Adrenal gland (tissue), 12 donors: ENCODE results near the gene GRK1. TPM values are rescaled to one million over a fixed set of nuclear protein-coding genes. Genes with fewer than 3 reads are reported as not detected.

ENCODE experiments used
- DNase-seq, 7 donors: peaks; one replicate each; pipeline ENCODE4 v3.0.0-alpha.2; 2019 to 2020
- H3K27ac ChIP-seq, 5 donors: fragments of 200-600 bp; sonication (generic) in 4 of 5; 1 replicate in 3 of 5; 2 replicates in 2 of 5; pipeline versions ENCODE4 v1.5.1 to v1.8.0; 2016 to 2020; ENCODE audit warnings: mild to moderate bottlenecking in 1 of 5
- H3K27me3 ChIP-seq: fragments of 200-600 bp; 2 replicates; pipeline ENCODE4 v1.8.0; 2021
- H3K36me3 ChIP-seq, 2 donors: fragments of 200-600 bp; replicated peaks in 1 of 2; 1 replicate in 1 of 2; 2 replicates in 1 of 2; pipeline versions ENCODE4 v1.5.1 to v1.8.0; 2018 to 2022
- H3K4me1 ChIP-seq, 2 donors: fragments of 200-600 bp; replicated peaks in 1 of 2; 1 replicate in 1 of 2; 2 replicates in 1 of 2; pipeline versions ENCODE4 v1.5.1 to v1.8.0; 2018 to 2021
- H3K4me3 ChIP-seq, 4 donors: fragments of 200-600 bp; sonication (generic) in 3 of 4; one replicate each; pipeline ENCODE4 v1.5.1; 2016 to 2018
- H3K9me3 ChIP-seq, 3 donors: fragments of 200-600 bp; sonication (generic) in 1 of 3; replicated peaks in 1 of 3; 1 replicate in 2 of 3; 2 replicates in 1 of 3; pipeline versions ENCODE4 v1.5.1 to v1.8.0; 2016 to 2021
- POLR2A ChIP-seq, 2 donors: fragments of 450-650 bp; IDR thresholded peaks; one replicate each; pipeline ENCODE4 v1.6.1; 2017; ENCODE audit warnings: antibody characterized with exemption in 2 of 2, mild to moderate bottlenecking in 2 of 2, moderate library complexity in 1 of 2
- WGBS, 4 donors: extraction: QIAGEN DNeasy Blood & Tissue Kit in 2 of 4; methylation state at CpG; one replicate each; pipeline versions ENCODE4 v1.1.5 to v1.1.7; 2013 to 2017; 5-methylcytosine and 5-hydroxymethylcytosine counted together
- intact Hi-C, 2 donors: fragments of 100-400 bp; cut with DNase I; formaldehyde crosslinking; loops; one replicate each; pipeline versions ENCODE4 v1.14.1 to v1.15.0; 2022 to 2023
- polyA plus RNA-seq, 3 donors: library from polyadenylated mRNA; stranded (reverse); fragments of 200-250 nt in 2 of 3; fragments of 350-450 nt in 1 of 3; fragmentation: Illumina TruSeq in 1 of 3; extraction: RNeasy Lipid Tissue Mini Kit (QIAGEN cat#74804) in 1 of 3; gene quantifications; one replicate each; pipeline ENCODE4 v1.2.3, GENCODE V29; 2013 to 2014
- total RNA-seq, 9 donors: library from RNA; depleted of rRNA in 4 of 9; stranded (reverse); fragments of >200 nt in 4 of 9; fragments of 120-200 nt in 1 of 9; fragmentation: NEBNext Ultra II Directional in 1 of 9; extraction: Animal tissue kit (Norgen Biotek cat#: 25700) in 1 of 9; gene quantifications; one replicate each; pipeline versions ENCODE4 v1.1.0 to v1.2.4, GENCODE V29; 2013 to 2023
- TF ChIP-seq, protein P1 (sequence below), 6 experiments: fragments of 450-650 bp in 4 of 6; fragments of 200-600 bp in 2 of 6; sonication (generic) in 1 of 6; IDR thresholded peaks; 1 replicate in 5 of 6; 2 replicates in 1 of 6; pipeline versions ENCODE4 v1.5.1 to v1.8.0; 2016 to 2021; ENCODE audit warnings: antibody characterized with exemption in 6 of 6, mild to moderate bottlenecking in 2 of 6, moderate library complexity in 1 of 6
- donor health status: healthy with polysubstance abuse.
- donor health status: Bipolar disorder and iron deficiency.
- donor health status: DM: yes; HTN: yes; CAD: no.
- donor health status: DM: no; HTN: no; CAD: no.
- donor health status: DM: no; HTN: no; CAD: no.
- donor health status: DM: yes; HTN: yes; CAD: no.

GRK1 gene
- total and polyA plus RNA-seq, 12 donors: 0.04 to 0.38 (median 0.22) TPM; not detected in 9

DNA sequence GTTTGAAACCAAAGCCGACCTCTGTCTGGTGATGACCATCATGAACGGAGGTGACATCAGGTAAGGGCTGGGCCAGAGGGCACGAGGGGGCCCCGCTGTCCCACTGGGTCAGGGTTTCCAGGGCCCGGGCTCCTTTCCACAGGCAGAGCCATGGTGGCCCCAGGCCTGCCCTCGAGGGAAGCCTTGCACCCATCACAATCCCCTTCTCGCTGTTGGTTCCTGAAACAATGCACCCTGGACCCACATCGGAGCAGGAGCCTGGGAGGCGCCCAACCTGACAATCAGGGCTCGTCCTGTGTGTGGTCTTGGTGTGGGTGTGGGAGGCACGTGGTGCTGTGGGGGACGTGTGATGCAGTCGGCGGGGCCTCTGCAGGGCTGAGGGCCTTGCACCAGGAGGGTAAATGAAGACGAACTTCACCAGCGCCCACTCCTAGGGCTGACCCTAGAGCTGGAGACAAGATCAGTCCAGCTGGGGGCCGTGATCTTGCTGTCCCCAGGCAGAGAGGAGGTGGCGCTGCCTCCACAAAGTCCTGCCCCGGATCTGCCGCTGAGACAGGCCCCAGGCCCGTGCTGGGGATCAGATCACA, 2.8 kb downstream of the GRK1 start:
- no peak overlapping the region for H3K4me3 ChIP-seq
- no peaks in the 10 kb centered on the region for H3K9me3 ChIP-seq
- H3K27me3 ChIP-seq: no peaks in the 10 kb centered on the region
- H3K36me3 ChIP-seq: no peaks in the 10 kb centered on the region
- H3K27ac ChIP-seq: no peak overlapping the region
- TF ChIP-seq POLR2A (IDR thresholded peaks at IDR 0.05): no peak
- TF ChIP-seq, protein P1, sequence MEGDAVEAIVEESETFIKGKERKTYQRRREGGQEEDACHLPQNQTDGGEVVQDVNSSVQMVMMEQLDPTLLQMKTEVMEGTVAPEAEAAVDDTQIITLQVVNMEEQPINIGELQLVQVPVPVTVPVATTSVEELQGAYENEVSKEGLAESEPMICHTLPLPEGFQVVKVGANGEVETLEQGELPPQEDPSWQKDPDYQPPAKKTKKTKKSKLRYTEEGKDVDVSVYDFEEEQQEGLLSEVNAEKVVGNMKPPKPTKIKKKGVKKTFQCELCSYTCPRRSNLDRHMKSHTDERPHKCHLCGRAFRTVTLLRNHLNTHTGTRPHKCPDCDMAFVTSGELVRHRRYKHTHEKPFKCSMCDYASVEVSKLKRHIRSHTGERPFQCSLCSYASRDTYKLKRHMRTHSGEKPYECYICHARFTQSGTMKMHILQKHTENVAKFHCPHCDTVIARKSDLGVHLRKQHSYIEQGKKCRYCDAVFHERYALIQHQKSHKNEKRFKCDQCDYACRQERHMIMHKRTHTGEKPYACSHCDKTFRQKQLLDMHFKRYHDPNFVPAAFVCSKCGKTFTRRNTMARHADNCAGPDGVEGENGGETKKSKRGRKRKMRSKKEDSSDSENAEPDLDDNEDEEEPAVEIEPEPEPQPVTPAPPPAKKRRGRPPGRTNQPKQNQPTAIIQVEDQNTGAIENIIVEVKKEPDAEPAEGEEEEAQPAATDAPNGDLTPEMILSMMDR (IDR thresholded peaks at IDR 0.05): no peak
- peak in 2 of 7 donors; percentile 10 to 11 for DNase-seq
- intact Hi-C loops: no loop called here
- H3K4me1 ChIP-seq: no peaks in the 10 kb centered on the region
- WGBS, 4 donors: 83 to 91% (median 87%) methylated on average over 8 to 21 of the region's 21 CpGs

DNA sequence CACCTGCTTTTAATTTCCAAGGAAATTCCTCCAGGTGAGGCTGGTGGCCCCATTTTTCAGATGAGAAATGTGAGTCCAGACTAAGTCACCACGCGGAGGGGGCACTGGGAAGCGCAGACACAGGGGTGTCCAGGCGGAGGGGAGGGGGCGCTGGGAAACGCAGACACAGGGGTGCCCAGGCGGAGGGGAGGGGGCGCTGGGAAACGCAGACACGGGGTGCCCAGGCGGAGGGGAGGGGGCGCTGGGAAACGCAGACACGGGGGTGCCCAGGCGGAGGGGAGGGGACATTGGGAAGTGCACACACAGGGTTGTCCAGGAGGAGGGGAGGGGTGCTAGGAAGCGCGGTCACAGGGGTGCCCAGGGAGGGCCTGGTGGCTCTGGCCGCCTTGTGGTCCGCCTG, 3.5 kb downstream of the GRK1 start:
- Histone ChIP-seq H3K36me3 (no peaks in the 10 kb centered on the region), H3K4me1 (no peaks in the 10 kb centered on the region), H3K27me3 (no peaks in the 10 kb centered on the region), H3K9me3 (no peaks in the 10 kb centered on the region), H3K27ac (no peak overlapping the region), H3K4me3 (no peak overlapping the region)
- intact Hi-C loops: no loop called here
- peak in 2 of 7 donors; percentile 2 to 7 for DNase-seq
- TF ChIP-seq, protein P1 (IDR thresholded peaks at IDR 0.05): no peak
- TF ChIP-seq POLR2A (IDR thresholded peaks at IDR 0.05): no peak
- 90 to 94% (median 91%) methylated on average over 16 to 19 of the region's 19 CpGs for WGBS, 4 donors

DNA sequence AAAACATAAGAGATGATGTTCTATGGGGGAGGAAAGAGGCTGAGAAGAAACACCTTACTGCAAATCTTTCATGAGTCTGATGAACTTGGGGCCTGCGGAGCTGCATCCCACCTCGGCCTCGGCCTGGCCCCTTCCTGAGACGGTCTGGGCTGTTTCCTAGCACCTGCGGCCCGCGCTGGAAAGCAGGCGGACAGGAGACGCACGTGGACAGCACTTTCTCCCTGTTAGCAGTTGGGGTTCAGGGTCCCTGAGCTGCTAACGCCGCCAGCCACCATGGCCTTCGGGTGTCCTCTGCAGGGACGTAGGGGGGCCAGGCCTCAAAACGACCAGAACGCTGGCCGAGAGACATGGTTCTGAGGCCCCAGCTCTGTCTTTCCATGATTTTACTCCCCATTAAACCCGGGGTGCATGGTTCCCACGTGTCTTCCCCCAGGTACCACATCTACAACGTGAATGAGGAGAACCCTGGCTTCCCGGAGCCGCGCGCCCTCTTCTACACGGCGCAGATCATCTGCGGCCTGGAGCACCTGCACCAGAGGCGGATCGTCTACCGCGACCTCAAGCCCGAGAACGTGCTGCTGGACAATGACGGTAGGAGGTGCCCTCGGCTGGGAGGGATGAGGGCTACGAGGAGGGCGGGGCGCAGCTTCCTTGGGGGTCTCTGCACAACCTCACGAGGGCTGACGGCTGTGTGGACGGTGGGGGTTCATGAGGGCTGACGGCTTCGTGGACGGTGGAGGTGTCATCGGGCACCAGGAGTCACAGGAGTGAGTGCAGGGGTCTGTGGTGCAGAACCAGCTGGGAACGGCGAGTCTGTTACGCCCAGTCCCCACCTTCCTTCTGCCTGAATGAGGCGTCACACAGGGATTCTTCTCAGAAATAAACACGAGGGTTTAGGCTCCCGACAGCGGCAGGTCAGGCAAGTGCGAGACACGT, 4.3 kb downstream of the GRK1 start:
- 90 to 92% (median 92%) methylated on average over 50 to 54 of the region's 54 CpGs for WGBS, 4 donors
- H3K27ac ChIP-seq: no peak overlapping the region
- no peaks in the 10 kb centered on the region for H3K9me3 ChIP-seq
- H3K4me1 ChIP-seq: no peaks in the 10 kb centered on the region
- intact Hi-C loops: no loop called here
- no peak overlapping the region for H3K4me3 ChIP-seq
- DNase-seq: peak in 2 of 7 donors; percentile 9 to 11
- no peaks in the 10 kb centered on the region for H3K36me3 ChIP-seq
- H3K27me3 ChIP-seq: no peaks in the 10 kb centered on the region
- TF ChIP-seq, protein P1 (IDR thresholded peaks at IDR 0.05): no peak
- TF ChIP-seq POLR2A (IDR thresholded peaks at IDR 0.05): no peak

DNA sequence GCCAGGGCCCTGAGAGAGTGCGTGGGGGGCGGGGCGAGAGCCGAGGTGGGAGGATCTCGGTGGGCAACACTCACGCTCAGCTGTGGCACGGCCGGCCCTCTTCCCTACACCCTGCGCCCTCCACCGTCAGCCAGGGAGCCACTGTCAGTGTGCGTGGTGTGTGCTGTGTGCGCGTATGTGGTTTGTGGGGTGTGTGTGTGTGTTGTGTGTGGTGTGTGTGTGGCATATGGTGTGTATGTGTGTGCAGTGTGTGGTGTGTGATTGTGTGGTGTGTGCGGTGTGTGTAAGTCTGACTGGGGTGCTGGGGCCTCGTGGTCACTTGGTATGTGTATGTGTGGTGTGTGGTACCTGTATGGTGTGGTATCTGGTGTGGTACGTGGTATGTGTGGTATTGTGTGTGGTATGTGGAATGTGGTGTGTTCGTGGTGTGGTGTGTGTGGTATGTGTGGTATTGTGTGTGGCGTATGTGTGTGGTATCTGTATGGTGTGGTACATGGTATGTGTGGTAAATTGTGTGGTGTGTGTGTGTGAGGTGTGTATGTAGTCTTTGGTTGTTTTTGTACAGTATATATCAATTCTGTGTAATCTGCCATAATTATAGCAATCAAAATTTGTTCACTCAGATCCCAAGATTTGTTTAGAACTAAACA, 5.1 kb downstream of the GRK1 start:
- intact Hi-C loops: no loop called here

More for the DNA sequence above, 5.1 kb downstream of the GRK1 start:
- H3K9me3 ChIP-seq: no peaks in the 10 kb centered on the region
- WGBS, 4 donors: 78 to 87% (median 84%) methylated on average over 12 to 18 of the region's 18 CpGs
- no peaks in the 10 kb centered on the region for H3K4me1 ChIP-seq
- no peaks in the 10 kb centered on the region for H3K36me3 ChIP-seq
- no peak overlapping the region for H3K27ac ChIP-seq
- H3K4me3 ChIP-seq: no peak overlapping the region
- TF ChIP-seq, protein P1 (IDR thresholded peaks at IDR 0.05): no peak
- TF ChIP-seq POLR2A (IDR thresholded peaks at IDR 0.05): no peak
- DNase-seq: peak in 1 of 7 donors; percentile 6
- no peaks in the 10 kb centered on the region for H3K27me3 ChIP-seq
